HG03175 (cell line): ENCODE data around the gene RBM7.

Experiments
- ATAC-seq: cut with Tn5 transposase; IDR thresholded peaks from one replicate; pipeline ENCODE4 v1.9.1; 2021; ENCODE audit warnings: mild to moderate bottlenecking, moderate library complexity; ENCODE audit not compliant: unreplicated experiment

Gene RBM7

GRCh38 chr11:114447444-114447843, 47.0 kb downstream of the RBM7 start:
- ATAC-seq: no peak

- ATAC-seq: no peak
Measured at GRCh38 chr11:114447892-114448291, 47.4 kb downstream of the RBM7 start.

GRCh38 chr11:114448749-114449482, 48.5 kb downstream of the RBM7 start:
- ATAC-seq: no peak

GRCh38 chr11:114449845-114450244, 49.4 kb downstream of the RBM7 start:
- ATAC-seq: no peak

- no peak for ATAC-seq
Measured at GRCh38 chr11:114452399-114452798, 51.9 kb downstream of the RBM7 start.
